Activated B cell treated with CpG ODN at 0.5 μM for 24 hours (primary cell): Measurements from ENCODE around the gene PPA1. TPM values are rescaled to one million over a fixed set of nuclear protein-coding genes. Genes with fewer than 3 reads are reported as not detected.

Experiments used
- ATAC-seq: fragments of 200-7000 bp; cut with Tn5 transposase; one replicate; pipeline ENCODE4 v1.10.0; 2021; ENCODE audit warnings: low read depth, mild to moderate bottlenecking, moderate library complexity
- CTCF ChIA-PET: fragments of 350-600 bp; sonication (Branson Sonifier 250); formaldehyde crosslinking; loops from one replicate; lab custom pipeline; 2021; ENCODE audit warnings: antibody characterized with exemption; lab: Charles Lee
- POLR2A ChIA-PET: fragments of 350-600 bp; sonication (Branson Sonifier 250); formaldehyde crosslinking; loops from one replicate; lab custom pipeline; 2021; ENCODE audit warnings: antibody characterized with exemption; lab: Charles Lee
- DNase-seq: peaks from one replicate; pipeline ENCODE4 v3.0.0; 2022
- H3K27ac Mint-ChIP-seq: one replicate; pipeline ENCODE4 v1.8.0; 2020; ENCODE audit warnings: mixed read lengths
- H3K27me3 Mint-ChIP-seq: one replicate; pipeline ENCODE4 v1.8.0; 2021; ENCODE audit warnings: mixed read lengths
- H3K36me3 Mint-ChIP-seq: one replicate; pipeline ENCODE4 v1.8.0; 2021; ENCODE audit warnings: low read depth, mixed read lengths
- H3K4me1 Mint-ChIP-seq: one replicate; pipeline ENCODE4 v1.8.0; 2021; ENCODE audit warnings: mixed read lengths
- H3K4me3 Mint-ChIP-seq: one replicate; pipeline ENCODE4 v1.8.0; 2020; ENCODE audit warnings: mild to moderate bottlenecking, mixed read lengths
- H3K9me3 Mint-ChIP-seq: one replicate; pipeline ENCODE4 v1.8.0; 2020; ENCODE audit warnings: mixed read lengths
- CTCF ChIP-seq: fragments of 200-600 bp; IDR thresholded peaks from one replicate; pipeline ENCODE4 v1.8.0; 2022; ENCODE audit warnings: antibody characterized with exemption, mild to moderate bottlenecking
- intact Hi-C: fragments of 100-400 bp; cut with micrococcal nuclease; formaldehyde crosslinking; loops from one replicate; pipeline ENCODE4 v1.15.1; 2024
- total RNA-seq: library from RNA; stranded (reverse); gene quantifications from 2 replicates; pipeline ENCODE4 v1.2.3, GENCODE V29; 2022

PPA1 gene
- total RNA-seq: 107 and 118 TPM in 2 replicates

DNA sequence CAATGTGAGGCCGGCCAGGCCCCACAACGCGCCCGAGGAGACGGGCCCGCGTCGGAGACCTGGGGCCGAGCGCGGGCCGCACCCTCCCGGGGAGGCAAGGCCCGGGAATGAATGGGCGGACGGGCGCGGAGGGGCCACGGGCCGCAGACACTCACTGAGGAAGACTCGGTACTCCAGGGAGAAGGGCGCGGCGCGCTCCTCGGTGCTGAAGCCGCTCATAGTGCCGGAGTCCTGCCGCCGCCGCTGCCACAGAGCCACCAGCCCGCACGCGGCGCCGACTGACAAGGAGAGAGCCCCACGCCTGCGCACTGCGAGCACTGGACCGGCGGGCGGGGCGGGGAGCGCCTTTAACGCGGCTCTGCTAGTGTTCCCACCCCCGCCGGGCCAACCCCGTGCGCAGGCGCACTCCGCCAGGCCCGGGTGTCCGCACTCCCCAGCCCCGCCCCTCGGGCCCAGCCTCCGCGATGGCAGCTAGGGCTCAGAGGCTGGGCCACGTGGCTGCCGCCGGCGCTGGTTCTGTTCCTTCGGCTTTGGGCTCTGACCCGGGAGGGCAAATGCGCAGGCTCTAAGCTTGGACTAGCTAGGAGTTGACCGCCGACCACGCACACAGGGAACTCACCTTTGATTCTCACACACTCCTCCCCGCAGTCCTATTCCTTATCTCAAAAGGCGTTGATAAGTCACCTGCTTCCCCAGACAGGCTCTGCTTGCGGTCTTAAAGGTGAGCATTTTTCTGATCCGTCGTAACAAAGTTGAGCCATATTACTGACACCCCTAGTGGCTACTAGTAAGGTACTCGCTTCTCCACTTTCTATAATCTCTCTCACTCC, at the start of gene PPA1:
Gene PPA1 (minus strand): TSS at position 321 of the 830 bp plus-strand sequence. CDS start 102 bp downstream, at position 219.
- no peak for TF ChIP-seq CTCF
- H3K27ac Mint-ChIP-seq: peak within 1 kb of the TSS; percentile 92
- H3K36me3 Mint-ChIP-seq: peaks cover 18% of the 10 kb centered on the region
- H3K4me3 Mint-ChIP-seq: peak within 1 kb of the TSS; percentile 92
- ChIA-PET CTCF (interaction anchor here (0.6 to 4.1 kb wide), 5 partner anchors 11 to 991 kb away, joined by 3 to 51 read pairs (median 4); partner anchors contain the start of gene SAR1A), POLR2A (interaction anchor here (0.5 to 3.1 kb wide), 10 partner anchors 39 to 1618 kb away, joined by 3 to 17 read pairs (median 7); partner anchors contain the start of genes EIF4EBP2, PSAP, SAR1A and TYSND1)
- no peaks in the 10 kb centered on the region for H3K9me3 Mint-ChIP-seq
- no peaks in the 10 kb centered on the region for H3K27me3 Mint-ChIP-seq
- intact Hi-C loops: loop anchor here (1.0 to 5.0 kb wide), 10 partner anchors 12 to 826 kb away; partner anchors contain the start of genes EIF4EBP2, PCBD1, SAR1A and SGPL1
- DNase-seq: peak; percentile 100
- peak; percentile 96 for ATAC-seq
- peaks cover 17% of the 10 kb centered on the region for H3K4me1 Mint-ChIP-seq

GRCh38 chr10:70281609-70282008, 48.4 kb upstream of the PPA1 start:
- CTCF ChIA-PET: interaction anchor here (1.3 kb wide), 1 partner anchor 11 kb away, joined by 3 read pairs; no protein-coding TSS in a partner anchor
- ATAC-seq (no peak), DNase-seq (no peak)
- POLR2A ChIA-PET: no interaction called here
- TF ChIP-seq CTCF: no peak
- Mint-ChIP-seq H3K4me1 (no peaks in the 10 kb centered on the region), H3K27ac (no peak overlapping the region), H3K9me3 (peaks cover 5% of the 10 kb centered on the region), H3K4me3 (no peak overlapping the region), H3K36me3 (no peaks in the 10 kb centered on the region), H3K27me3 (peaks cover 42% of the 10 kb centered on the region)
- intact Hi-C loops: no loop called here

DNA sequence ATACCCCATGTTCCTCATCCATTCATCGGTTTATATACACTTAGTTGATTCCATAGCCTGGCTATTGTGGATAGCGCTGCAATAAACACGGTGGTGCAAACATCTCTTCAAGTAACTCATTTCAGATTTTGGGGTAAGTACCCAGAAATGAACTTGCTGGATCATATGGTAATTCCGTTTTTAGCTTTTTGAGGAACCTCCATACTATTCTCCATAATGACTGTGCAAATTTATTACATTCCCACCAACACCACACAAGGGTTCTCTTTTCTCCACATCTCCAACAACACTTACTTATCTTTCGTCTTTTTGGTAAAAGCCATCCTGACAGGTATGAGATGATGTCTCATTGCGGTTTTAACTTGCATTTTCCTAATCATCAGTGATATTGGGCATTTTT, 46.9 kb upstream of the PPA1 start:
- TF ChIP-seq CTCF: no peak
- peaks cover 10% of the 10 kb centered on the region for H3K9me3 Mint-ChIP-seq
- no peak overlapping the region for H3K27ac Mint-ChIP-seq
- no peak overlapping the region for H3K4me3 Mint-ChIP-seq
- no peaks in the 10 kb centered on the region for H3K4me1 Mint-ChIP-seq
- H3K36me3 Mint-ChIP-seq: no peaks in the 10 kb centered on the region
- DNase-seq (no peak), ATAC-seq (no peak)
- intact Hi-C loops: no loop called here
- POLR2A ChIA-PET: no interaction called here
- H3K27me3 Mint-ChIP-seq: peaks cover 31% of the 10 kb centered on the region
- CTCF ChIA-PET: no interaction called here

GRCh38 chr10:70277396-70278030, 44.3 kb upstream of the PPA1 start:
- ATAC-seq (no peak), DNase-seq (no peak)
- H3K4me3 Mint-ChIP-seq: no peak overlapping the region
- ChIA-PET POLR2A (no interaction called here), CTCF (interaction anchor here (1.0 to 1.4 kb wide), 2 partner anchors 9 to 10 kb away, joined by 3 read pairs; no protein-coding TSS in a partner anchor)
- no peaks in the 10 kb centered on the region for H3K36me3 Mint-ChIP-seq
- no peak for TF ChIP-seq CTCF
- intact Hi-C loops: no loop called here
- no peak overlapping the region for H3K27ac Mint-ChIP-seq
- peaks cover 5% of the 10 kb centered on the region for H3K9me3 Mint-ChIP-seq
- peaks cover 23% of the 10 kb centered on the region for H3K4me1 Mint-ChIP-seq
- H3K27me3 Mint-ChIP-seq: peaks cover 12% of the 10 kb centered on the region

- no peak for TF ChIP-seq CTCF
- peaks cover 33% of the 10 kb centered on the region for H3K4me1 Mint-ChIP-seq
- peaks cover 5% of the 10 kb centered on the region for H3K9me3 Mint-ChIP-seq
- ChIA-PET POLR2A (no interaction called here), CTCF (interaction anchor here (0.9 to 6.2 kb wide), 3 partner anchors 53 to 90 kb away, joined by 3 to 26 read pairs (median 10); no protein-coding TSS in a partner anchor)
- peak overlapping the region; percentile 35 for H3K27ac Mint-ChIP-seq
- intact Hi-C loops: no loop called here
- H3K27me3 Mint-ChIP-seq: no peaks in the 10 kb centered on the region
- ATAC-seq (no peak), DNase-seq (no peak)
- no peak overlapping the region for H3K4me3 Mint-ChIP-seq
- no peaks in the 10 kb centered on the region for H3K36me3 Mint-ChIP-seq
These were observed 41.4 kb upstream of the PPA1 start for GRCh38 chr10:70274643-70275042.
